ENCODE data around the gene CCDC27. TPM values are rescaled to one million over a fixed set of nuclear protein-coding genes. Genes with fewer than 3 reads are reported as not detected.

The CCDC27 gene
- total and polyA plus RNA-seq, 2 of the 13 experiments (the other 11 are each of a cell fraction or from before 2014, with no cell fraction given): not detected

- TF ChIP-seq FOSL2 (CRISPR knock-in tag; IDR thresholded peaks at IDR 0.05): peak; percentile 21; the same call in 1 of the 2 replicates
- TF ChIP-seq SALL1 (CRISPR knock-in tag; IDR thresholded peaks at IDR 0.05): peak; percentile 88
- TF ChIP-seq KLF6 (CRISPR knock-in tag; IDR thresholded peaks at IDR 0.05): peak; percentile 83; the same call in 1 of the 2 replicates
- no peak for TF ChIP-seq PHF5A (CRISPR knock-in tag; IDR thresholded peaks at IDR 0.05; ENCODE audit: low read depth, unreplicated experiment)
- TF ChIP-seq TERF1 (CRISPR knock-in tag; IDR thresholded peaks at IDR 0.05): 0 out of 2 replicates have a peak, but pooled peaks have one; percentile 59
- TF ChIP-seq FUBP1 (CRISPR knock-in tag; IDR thresholded peaks at IDR 0.05; ENCODE audit: borderline replicate concordance): no peak
- TF ChIP-seq ZNF552 (CRISPR knock-in tag; IDR thresholded peaks at IDR 0.05; ENCODE audit: borderline replicate concordance): no peak
- no peak for TF ChIP-seq MYPOP (CRISPR knock-in tag; IDR thresholded peaks at IDR 0.05)
- TF ChIP-seq MAX (IDR thresholded peaks at IDR 0.05): no peak; the same call in 1 of the 2 replicates
- peak; percentile 83 for TF ChIP-seq ZNF563 (CRISPR knock-in tag; IDR thresholded peaks at IDR 0.05)
- no peak for TF ChIP-seq SATB2 (CRISPR knock-in tag; IDR thresholded peaks at IDR 0.05)
- no peak for TF ChIP-seq YEATS4 (CRISPR knock-in tag; IDR thresholded peaks at IDR 0.05; ENCODE audit: borderline replicate concordance)
- TF ChIP-seq CTCF (CRISPR knock-in tag; IDR thresholded peaks at IDR 0.05): no peak
- no peak for TF ChIP-seq ZNF510 (CRISPR knock-in tag; IDR thresholded peaks at IDR 0.05; ENCODE audit: low read depth)
- TF ChIP-seq KLF11 (CRISPR knock-in tag; IDR thresholded peaks at IDR 0.05): 0 out of 2 replicates have a peak, but pooled peaks have one; percentile 63
- no peak for TF ChIP-seq MBNL3 (CRISPR knock-in tag; conservative IDR thresholded peaks at IDR 0.05)
- TF ChIP-seq ZFP1 (CRISPR knock-in tag; IDR thresholded peaks at IDR 0.05): no peak
- no peak for TF ChIP-seq ZNF550 (CRISPR knock-in tag; IDR thresholded peaks at IDR 0.05; ENCODE audit: borderline replicate concordance)
- no peak for TF ChIP-seq TEF (CRISPR knock-in tag; IDR thresholded peaks at IDR 0.05)
- peak; percentile 33; the same call in 1 of the 2 replicates for TF ChIP-seq CENPT (CRISPR knock-in tag; IDR thresholded peaks at IDR 0.05; ENCODE audit: low read depth)
- TF ChIP-seq HDAC1 (CRISPR knock-in tag; IDR thresholded peaks at IDR 0.05): peak; percentile 68
- TF ChIP-seq SMAD1 (CRISPR knock-in tag; IDR thresholded peaks at IDR 0.05; ENCODE audit: borderline replicate concordance, low read depth): no peak
Observed at GRCh38 chr1:3717715-3718601, 34.3 kb upstream of the CCDC27 start (continued).
